HEK293 (cell line): ENCODE measurements around the gene MRGPRD.
A peak's percentile ranks its signal among the peaks of the same experiment; 100 is the strongest.

Experiments used
- CTCF ChIA-PET: fragments of 350-600 bp; formaldehyde crosslinking; extraction: SDS; loops from one replicate; lab custom pipeline; 2021; ENCODE audit warnings: antibody characterized with exemption; lab: Yijun Ruan, JAX
- POLR2A ChIA-PET: fragments of 300-600 bp; formaldehyde crosslinking; extraction: SDS; loops from one replicate; lab custom pipeline; 2020; ENCODE audit warnings: antibody characterized with exemption, inconsistent platforms; lab: Yijun Ruan, JAX
- H3K27ac ChIP-seq: fragments of 200-500 bp; sonication (Bioruptor generic); 2 replicates; pipeline ENCODE4 v1.5.1; 2014; ENCODE audit warnings: low read depth, low read length, control low read depth, inconsistent platforms; ENCODE audit errors: extremely low read depth
- H3K36me3 ChIP-seq, 2 experiments: fragments of 200-500 bp in 1 of 2; sonication (Bioruptor generic) in 1 of 2; 1 replicate in 1 of 2; 2 replicates in 1 of 2; pipeline ENCODE4 v1.5.1; 2014 to 2017; ENCODE audit warnings: inconsistent platforms in 2 of 2, low read length in 2 of 2; ENCODE audit not compliant: control insufficient read depth in 2 of 2, insufficient read depth in 1 of 2
- H3K4me1 ChIP-seq: fragments of 200-500 bp; sonication (Bioruptor generic); 2 replicates; pipeline ENCODE4 v1.5.1; 2014; ENCODE audit warnings: mild to moderate bottlenecking, low read length, inconsistent platforms; ENCODE audit not compliant: control insufficient read depth, insufficient read depth
- H3K4me3 ChIP-seq: 2 replicates; pipeline ENCODE4 v1.5.1; 2011; ENCODE audit warnings: low read depth, mild to moderate bottlenecking, control low read depth, low read length, moderate library complexity
- H3K9me3 ChIP-seq: fragments of 200-500 bp; sonication (Bioruptor generic); 2 replicates; pipeline ENCODE4 v1.5.1; 2014; ENCODE audit warnings: low read depth, low read length, inconsistent platforms; ENCODE audit not compliant: control insufficient read depth, insufficient read depth
- CTCF ChIP-seq: fragments of 450-650 bp; formaldehyde crosslinking; IDR thresholded peaks from 2 replicates; pipeline ENCODE4 v1.5.1; 2016; ENCODE audit warnings: missing biosample characterization, missing genetic modification characterization
- GLIS1 ChIP-seq: fragments of 450-650 bp; formaldehyde crosslinking; IDR thresholded peaks from 2 replicates; pipeline ENCODE4 v1.5.1; 2016; ENCODE audit warnings: missing biosample characterization, missing genetic modification characterization
- HOXD13 ChIP-seq: sonication (generic); formaldehyde crosslinking; IDR thresholded peaks from 2 replicates; pipeline ENCODE4 v1.8.0; 2022; ENCODE audit warnings: missing genetic modification reagents, borderline replicate concordance
- SCRT2 ChIP-seq: fragments of 450-650 bp; formaldehyde crosslinking; IDR thresholded peaks from 2 replicates; pipeline ENCODE4 v1.5.1; 2016; ENCODE audit warnings: missing biosample characterization, missing genetic modification characterization
- ZBTB48 ChIP-seq: fragments of 450-650 bp; formaldehyde crosslinking; IDR thresholded peaks from 2 replicates; pipeline ENCODE4 v1.5.1; 2016; ENCODE audit warnings: missing biosample characterization, missing genetic modification characterization
- ZBTB8A ChIP-seq: fragments of 450-650 bp; formaldehyde crosslinking; IDR thresholded peaks from 2 replicates; pipeline ENCODE4 v1.5.1; 2016; ENCODE audit warnings: missing biosample characterization, missing genetic modification characterization
- ZFHX2 ChIP-seq: fragments of 450-650 bp; formaldehyde crosslinking; conservative IDR thresholded peaks from 2 replicates; pipeline ENCODE4 v1.5.1; 2016; ENCODE audit warnings: missing biosample characterization, missing genetic modification characterization
- ZFP37 ChIP-seq: fragments of 450-650 bp; formaldehyde crosslinking; IDR thresholded peaks from 2 replicates; pipeline ENCODE4 v1.5.1; 2016; ENCODE audit warnings: missing biosample characterization, missing genetic modification characterization
- ZIC2 ChIP-seq: fragments of 450-650 bp; formaldehyde crosslinking; IDR thresholded peaks from 2 replicates; pipeline ENCODE4 v1.5.1; 2016; ENCODE audit warnings: missing biosample characterization, missing genetic modification characterization
- ZNF19 ChIP-seq: fragments of 450-650 bp; formaldehyde crosslinking; IDR thresholded peaks from 2 replicates; pipeline ENCODE4; 2016; ENCODE audit warnings: missing biosample characterization, missing genetic modification characterization, low read depth
- ZNF266 ChIP-seq: fragments of 450-650 bp; formaldehyde crosslinking; IDR thresholded peaks from 2 replicates; pipeline ENCODE4 v1.5.1; 2016; ENCODE audit warnings: missing biosample characterization, missing genetic modification characterization, low read depth
- ZNF324 ChIP-seq: fragments of 450-650 bp; formaldehyde crosslinking; IDR thresholded peaks from 2 replicates; pipeline ENCODE4 v1.5.1; 2016; ENCODE audit warnings: missing biosample characterization, missing genetic modification characterization
- ZNF48 ChIP-seq: fragments of 450-650 bp; formaldehyde crosslinking; IDR thresholded peaks from 2 replicates; pipeline ENCODE4 v1.5.1; 2016; ENCODE audit warnings: missing biosample characterization, missing genetic modification characterization
- ZNF518A ChIP-seq: fragments of 450-650 bp; formaldehyde crosslinking; conservative IDR thresholded peaks from 2 replicates; pipeline ENCODE4 v1.5.1; 2016; ENCODE audit warnings: low read depth, missing biosample characterization, missing genetic modification characterization
- ZNF530 ChIP-seq: fragments of 450-650 bp; formaldehyde crosslinking; IDR thresholded peaks from 2 replicates; pipeline ENCODE4 v1.5.1; 2016; ENCODE audit warnings: low read depth, missing biosample characterization, missing genetic modification characterization
- ZNF585B ChIP-seq: fragments of 450-650 bp; formaldehyde crosslinking; IDR thresholded peaks from 2 replicates; pipeline ENCODE4 v1.5.1; 2016; ENCODE audit warnings: missing biosample characterization, missing genetic modification characterization
- ZNF843 ChIP-seq: fragments of 450-650 bp; formaldehyde crosslinking; IDR thresholded peaks from 2 replicates; pipeline ENCODE4 v1.5.1; 2016; ENCODE audit warnings: missing biosample characterization, missing genetic modification characterization

The MRGPRD gene

GRCh38 chr11:69022260-69022659, 41.5 kb upstream of the MRGPRD start:
- TF ChIP-seq ZNF585B (tag by site-specific recombination) (no peak), ZNF19 (tag by site-specific recombination) (no peak), ZNF843 (tag by site-specific recombination) (no peak), SCRT2 (no peak), HOXD13 (CRISPR knock-in tag) (no peak), ZBTB48 (no peak)
- Histone ChIP-seq H3K9me3 (no peaks in the 10 kb centered on the region), H3K4me1 (no peaks in the 10 kb centered on the region), H3K27ac (no peak overlapping the region), H3K4me3 (no peak overlapping the region), H3K36me3 (no peaks in the 10 kb centered on the region)
- ChIA-PET POLR2A (interaction anchor here (0.7 kb wide), 1 partner anchor 14 kb away, joined by 5 read pairs; no protein-coding TSS in a partner anchor), CTCF (interaction anchor here (0.5 to 1.2 kb wide), 3 partner anchors 23 to 820 kb away, joined by 3 read pairs; no protein-coding TSS in a partner anchor)

DNA sequence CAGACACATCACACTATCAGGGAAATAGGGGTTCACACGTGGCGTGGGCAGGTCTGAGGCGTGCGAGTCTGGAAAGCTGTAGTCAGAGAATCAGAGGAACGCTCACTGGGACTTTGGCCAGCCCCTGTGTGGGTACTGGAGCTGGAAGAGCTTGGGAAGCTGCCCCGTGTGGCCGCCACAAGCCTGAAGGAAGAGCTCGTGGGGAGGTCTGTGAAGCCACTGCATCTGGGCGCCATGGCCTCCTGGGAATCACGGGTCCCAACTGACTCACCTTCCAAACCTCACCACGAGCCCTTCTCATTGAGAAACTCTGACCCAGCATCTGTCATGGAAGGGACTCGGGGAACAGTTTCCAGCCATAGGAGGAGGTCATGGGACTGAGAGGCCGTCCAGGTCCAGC, 38.1 kb upstream of the MRGPRD start:
- TF ChIP-seq GLIS1 (tag by site-specific recombination): 0 out of 2 replicates have a peak, but pooled peaks have one; percentile 17
- TF ChIP-seq ZBTB8A: no peak
- no peak for TF ChIP-seq HOXD13 (CRISPR knock-in tag)
- TF ChIP-seq ZFP37 (tag by site-specific recombination): no peak
- TF ChIP-seq ZFHX2 (tag by site-specific recombination): no peak
- H3K9me3 ChIP-seq: no peaks in the 10 kb centered on the region
- CTCF ChIA-PET: interaction anchor here (1.3 kb wide), 1 partner anchor 17 kb away, joined by 3 read pairs; no protein-coding TSS in a partner anchor
- no peak overlapping the region for H3K27ac ChIP-seq
- H3K4me3 ChIP-seq: no peak overlapping the region
- no peaks in the 10 kb centered on the region for H3K4me1 ChIP-seq
- no peaks in the 10 kb centered on the region for H3K36me3 ChIP-seq
- POLR2A ChIA-PET: no interaction called here

DNA sequence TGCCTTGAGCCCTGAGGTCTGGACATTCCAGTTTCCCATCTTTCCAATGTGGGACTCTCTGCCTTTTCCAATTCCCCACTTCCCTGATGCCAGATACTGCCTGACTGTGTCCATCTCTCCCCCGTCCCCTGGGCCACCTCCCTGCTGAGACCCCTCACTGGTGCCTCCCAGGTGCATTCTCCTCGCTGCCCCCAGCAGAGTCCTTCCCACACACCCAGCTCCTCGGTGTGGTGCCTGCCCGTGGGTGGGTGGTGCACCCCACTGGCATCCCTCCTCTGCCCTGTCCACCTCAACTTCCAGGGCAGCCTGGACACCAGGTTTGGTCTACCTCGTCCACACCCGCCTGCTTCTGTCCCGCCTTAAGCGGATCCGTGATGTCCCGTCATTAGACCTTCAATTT, 37.2 kb upstream of the MRGPRD start:
- no peaks in the 10 kb centered on the region for H3K4me1 ChIP-seq
- H3K9me3 ChIP-seq: no peaks in the 10 kb centered on the region
- no peak overlapping the region for H3K27ac ChIP-seq
- no peak for TF ChIP-seq ZNF266 (tag by site-specific recombination)
- TF ChIP-seq ZIC2 (tag by site-specific recombination): peak; percentile 59
- no peak for TF ChIP-seq ZNF48 (tag by site-specific recombination)
- peak; percentile 50 for TF ChIP-seq GLIS1 (tag by site-specific recombination)
- H3K4me3 ChIP-seq: no peak overlapping the region
- no peaks in the 10 kb centered on the region for H3K36me3 ChIP-seq
- ChIA-PET POLR2A (no interaction called here), CTCF (no interaction called here)

- no peaks in the 10 kb centered on the region for H3K36me3 ChIP-seq
- CTCF ChIA-PET: no interaction called here
- no peaks in the 10 kb centered on the region for H3K9me3 ChIP-seq
- no peak overlapping the region for H3K27ac ChIP-seq
- no peak for TF ChIP-seq CTCF (tag by site-specific recombination)
- no peak for TF ChIP-seq ZNF324
- TF ChIP-seq ZNF518A (tag by site-specific recombination): no peak
- TF ChIP-seq GLIS1 (tag by site-specific recombination): 0 out of 2 replicates have a peak, but pooled peaks have one; percentile 8
- no peak for TF ChIP-seq ZNF530 (tag by site-specific recombination)
- no peak overlapping the region for H3K4me3 ChIP-seq
- H3K4me1 ChIP-seq: no peaks in the 10 kb centered on the region
- POLR2A ChIA-PET: no interaction called here
These were observed 34.2 kb upstream of the MRGPRD start for GRCh38 chr11:69014898-69015549.
